Gastrocnemius medialis (tissue), 4 donors: ENCODE results near the gene PEX12. TPM values are rescaled to one million over a fixed set of nuclear protein-coding genes. Genes with fewer than 3 reads are reported as not detected.

Experiments used
- ATAC-seq, 2 donors: fragments of 150-250 bp; one replicate each; pipeline ENCODE4 v1.9.1; 2016
- DNase-seq, 2 donors: peaks; one replicate each; pipeline ENCODE4 v3.0.0-alpha.2; 2019
- H3K27ac ChIP-seq, 4 donors: fragments of 200-600 bp; sonication (generic); 1 replicate in 1 of 4; 2 replicates in 3 of 4; pipeline ENCODE4 v1.5.1; 2016 to 2018; ENCODE audit warnings: mild to moderate bottlenecking in 2 of 4, moderate library complexity in 1 of 4
- H3K27me3 ChIP-seq, 3 donors: fragments of 200-600 bp; sonication (generic) in 2 of 3; 1 replicate in 1 of 3; 2 replicates in 2 of 3; pipeline versions ENCODE4 v1.5.1 to v1.6.0; 2016 to 2019; ENCODE audit warnings: mild to moderate bottlenecking in 1 of 3, moderate library complexity in 1 of 3
- H3K36me3 ChIP-seq, 2 donors: fragments of 200-600 bp; sonication (generic) in 1 of 2; one replicate each; pipeline ENCODE4 v1.5.1; 2017 to 2018
- H3K4me1 ChIP-seq, 2 donors: fragments of 200-600 bp; sonication (generic) in 1 of 2; one replicate each; pipeline ENCODE4 v1.5.1; 2016 to 2017; ENCODE audit warnings: mild to moderate bottlenecking in 2 of 2
- H3K4me3 ChIP-seq, 4 donors: fragments of 200-600 bp; sonication (generic) in 3 of 4; 1 replicate in 1 of 4; 2 replicates in 3 of 4; pipeline ENCODE4 v1.5.1; 2016 to 2019; ENCODE audit warnings: mild to moderate bottlenecking in 2 of 4
- H3K9me3 ChIP-seq, 3 donors: fragments of 200-600 bp; sonication (generic) in 2 of 3; 1 replicate in 1 of 3; 2 replicates in 2 of 3; pipeline ENCODE4 v1.5.1; 2016 to 2019
- CTCF ChIP-seq, 5 experiments: fragments of 450-650 bp in 3 of 5; fragments of 200-600 bp in 2 of 5; sonication (generic) in 2 of 5; IDR thresholded peaks in 4 of 5; conservative IDR thresholded peaks in 1 of 5; 1 replicate in 4 of 5; 2 replicates in 1 of 5; pipeline ENCODE4 v1.5.1; 2016 to 2019; ENCODE audit warnings: antibody characterized with exemption in 5 of 5, mild to moderate bottlenecking in 3 of 5, moderate library complexity in 3 of 5
- POLR2A ChIP-seq, 2 donors: fragments of 450-650 bp; IDR thresholded peaks; one replicate each; pipeline ENCODE4 v1.6.1; 2017; ENCODE audit warnings: antibody characterized with exemption in 2 of 2, mild to moderate bottlenecking in 2 of 2, moderate library complexity in 2 of 2
- in situ Hi-C, 4 donors: fragments of 200-750 bp; cut with MboI; loops; one replicate each; pipeline versions ENCODE4 v1.15.0 to v1.8.0; 2017; ENCODE audit warnings: low sequenced_read_pairs in 4 of 4
- intact Hi-C: fragments of 100-400 bp; cut with DNase I; formaldehyde crosslinking; loops from one replicate; pipeline ENCODE4 v1.15.1; 2023; ENCODE audit warnings: low total_unique reads
- total RNA-seq, 4 donors: library from RNA; depleted of rRNA; stranded (reverse); fragments of >200 nt; gene quantifications; one replicate each; pipeline versions ENCODE4 v1.1.0 to v1.2.3, GENCODE V29; 2016

The PEX12 gene
- total RNA-seq, 4 donors from 2014 or later, result 4.4 to 14.2 (median 6.2) TPM

- Histone ChIP-seq H3K27me3 (no peaks in the 10 kb centered on the region), H3K9me3 (no peaks in the 10 kb centered on the region), H3K27ac (peak within 1 kb of the TSS; percentile 88 to 97 (median 92)), H3K4me1 (peaks cover 26 to 27% of the 10 kb centered on the region in 2 donors), H3K4me3 (peak within 1 kb of the TSS; percentile 78 to 96 (median 83)), H3K36me3 (no peaks in the 10 kb centered on the region)
- in situ Hi-C loops, result loop anchor here in 1 of 4 donors (25.0 kb wide), 1 partner anchor 950 kb away; the partner anchor contains the start of genes GGNBP2, MYO19 and PIGW
- ATAC-seq, result peak; percentile 97 to 98
- intact Hi-C loops, result loop anchor here (1.0 to 5.0 kb wide), 2 partner anchors 9 to 345 kb away; partner anchors contain the start of genes PEX12 and SLFN5
- peak in 2 of 5 experiments; percentile 39 to 42 for TF ChIP-seq CTCF (IDR thresholded peaks at IDR 0.05 in 4 of 5, conservative IDR thresholded peaks at IDR 0.05 in 1 of 5)
- TF ChIP-seq POLR2A (IDR thresholded peaks at IDR 0.05), result peak; percentile 65 to 74
- peak; percentile 82 to 94 for DNase-seq
These were observed 8.9 kb upstream of the PEX12 start, which contains the start of gene AP2B1 for GRCh38 chr17:35587074-35587961. TSS of gene AP2B1 (plus strand) at chr17:35587322. CDS start at chr17:35594031, 6,709 bp downstream.

- no peaks in the 10 kb centered on the region for H3K27me3 ChIP-seq
- ATAC-seq (peak in 1 of 2 donors; percentile 8), DNase-seq (no peak)
- no peaks in the 10 kb centered on the region for H3K36me3 ChIP-seq
- intact Hi-C loops (loop anchor here (1.0 to 5.0 kb wide), 2 partner anchors 8 to 344 kb away; partner anchors contain the start of genes PEX12 and SLFN5), in situ Hi-C loops (loop anchor here in 1 of 4 donors (25.0 kb wide), 1 partner anchor 951 kb away; the partner anchor contains the start of genes GGNBP2, MYO19 and PIGW)
- peak overlapping the region; percentile 88 to 97 (median 92) for H3K27ac ChIP-seq
- peaks cover 26 to 27% of the 10 kb centered on the region in 2 donors for H3K4me1 ChIP-seq
- TF ChIP-seq POLR2A (IDR thresholded peaks at IDR 0.05) (no peak), CTCF (IDR thresholded peaks at IDR 0.05 in 4 of 5, conservative IDR thresholded peaks at IDR 0.05 in 1 of 5) (no peak)
- H3K9me3 ChIP-seq, result no peaks in the 10 kb centered on the region
- peak overlapping the region; percentile 78 to 96 (median 83) for H3K4me3 ChIP-seq
These were observed 8.2 kb upstream of the PEX12 start for GRCh38 chr17:35586569-35587073.

DNA sequence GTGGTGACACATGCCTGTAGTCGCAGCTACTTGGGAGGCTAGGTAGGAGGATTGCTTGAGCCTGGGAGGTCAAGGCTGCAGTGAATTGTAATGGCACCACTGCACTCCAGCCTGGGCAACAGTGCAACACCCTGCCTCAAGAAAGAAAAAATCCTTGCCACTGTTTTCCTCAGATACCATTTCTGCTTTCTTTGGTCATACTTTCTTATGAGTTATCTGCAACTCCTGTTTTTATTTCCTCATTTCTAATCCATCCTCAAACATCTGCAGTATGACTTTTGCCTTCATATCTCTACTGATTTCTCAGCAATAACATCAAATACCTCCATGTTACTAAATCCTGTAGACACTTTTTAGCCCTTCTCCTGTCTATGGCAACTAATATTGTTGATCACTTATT lies 5.7 kb upstream of the PEX12 start:
- DNase-seq (no peak), ATAC-seq (no peak)
- no peaks in the 10 kb centered on the region for H3K27me3 ChIP-seq
- no peak overlapping the region for H3K27ac ChIP-seq
- in situ Hi-C loops, result loop anchor here in 1 of 4 donors (25.0 kb wide), 1 partner anchor 953 kb away; the partner anchor contains the start of genes GGNBP2, MYO19 and PIGW
- H3K4me3 ChIP-seq, result no peak overlapping the region
- H3K4me1 ChIP-seq, result peaks cover 23% of the 10 kb centered on the region in 2 donors
- no peak for TF ChIP-seq CTCF (IDR thresholded peaks at IDR 0.05 in 4 of 5, conservative IDR thresholded peaks at IDR 0.05 in 1 of 5)
- no peak for TF ChIP-seq POLR2A (IDR thresholded peaks at IDR 0.05)
- intact Hi-C loops, result no loop called here
- H3K9me3 ChIP-seq, result no peaks in the 10 kb centered on the region
- H3K36me3 ChIP-seq, result no peaks in the 10 kb centered on the region

- intact Hi-C loops, result loop anchor here (1.0 to 10.0 kb wide), 4 partner anchors 8 to 614 kb away; partner anchors contain the start of genes AP2B1, CCT6B, TAF15 and ZNF830
- Histone ChIP-seq H3K4me3 (peak overlapping the region; percentile 68 to 88 (median 80)), H3K9me3 (no peaks in the 10 kb centered on the region), H3K4me1 (peaks cover 18 to 24% of the 10 kb centered on the region in 2 donors), H3K27ac (peak overlapping the region; percentile 85 to 94 (median 90)), H3K27me3 (no peaks in the 10 kb centered on the region), H3K36me3 (peaks cover 0 to 10% of the 10 kb centered on the region in 2 donors)
- no peak for ATAC-seq
- no peak for DNase-seq
- in situ Hi-C loops, result loop anchor here in 1 of 4 donors (25.0 kb wide), 1 partner anchor 958 kb away; the partner anchor contains the start of genes GGNBP2, MYO19 and PIGW
- TF ChIP-seq POLR2A (IDR thresholded peaks at IDR 0.05) (no peak), CTCF (IDR thresholded peaks at IDR 0.05 in 4 of 5, conservative IDR thresholded peaks at IDR 0.05 in 1 of 5) (no peak)
These were observed 610 bp upstream of the PEX12 start for GRCh38 chr17:35578929-35579432.
